Skeletal muscle cell (primary cell): ENCODE data around the gene FXN.
"Not testable (repeated sequence)": the region's sequence is repeated elsewhere in the genome, so short reads cannot be mapped to it uniquely, and the experiment has no call there.

Experiments used
- DNase-seq: peaks from one replicate; pipeline ENCODE4 v3.0.0-alpha.2; 2010; ENCODE audit warnings: low read depth
- H3K4me3 ChIP-seq: 2 replicates; pipeline ENCODE4 v1.5.1; 2011; ENCODE audit warnings: low read depth, mild to moderate bottlenecking, control low read depth, low read length, moderate library complexity

FXN gene

GRCh38 chr9:69035438-69036308 lies at the start of gene FXN:
FXN (plus strand) TSS chr9:69035752; CDS start chr9:69035783, 31 bp downstream.
- H3K4me3 ChIP-seq: peak within 1 kb of the TSS; percentile 73
- peak; percentile 45 for DNase-seq

GRCh38 chr9:68986949-68987348 lies 48.6 kb upstream of the FXN start:
- not testable (repeated sequence) for DNase-seq, H3K4me3 ChIP-seq

GRCh38 chr9:68991457-68991856 lies 44.1 kb upstream of the FXN start:
- DNase-seq: no peak
- H3K4me3 ChIP-seq: no peak overlapping the region

- H3K4me3 ChIP-seq: no peak overlapping the region
- no peak for DNase-seq
Measured at GRCh38 chr9:68995776-68996175, 39.8 kb upstream of the FXN start.

GRCh38 chr9:68996462-68996861 lies 39.1 kb upstream of the FXN start:
- no peak for DNase-seq
- H3K4me3 ChIP-seq: no peak overlapping the region

- DNase-seq: no peak
- H3K4me3 ChIP-seq: no peak overlapping the region
Measured at GRCh38 chr9:68997666-68998065, 37.9 kb upstream of the FXN start.

GRCh38 chr9:68998385-68998784 lies 37.2 kb upstream of the FXN start:
- no peak overlapping the region for H3K4me3 ChIP-seq
- DNase-seq: no peak

- no peak overlapping the region for H3K4me3 ChIP-seq
- DNase-seq: no peak
Measured at GRCh38 chr9:68998812-68999211, 36.7 kb upstream of the FXN start.

GRCh38 chr9:68999393-69000105 lies 36.0 kb upstream of the FXN start:
- DNase-seq: peak; percentile 28
- no peak overlapping the region for H3K4me3 ChIP-seq

GRCh38 chr9:69001921-69002320 lies 33.6 kb upstream of the FXN start:
- H3K4me3 ChIP-seq: no peak overlapping the region
- DNase-seq: no peak

- no peak overlapping the region for H3K4me3 ChIP-seq
- DNase-seq: no peak
Measured at GRCh38 chr9:69003051-69003450, 32.5 kb upstream of the FXN start.

- DNase-seq: no peak
- no peak overlapping the region for H3K4me3 ChIP-seq
Measured at GRCh38 chr9:69004836-69005235, 30.7 kb upstream of the FXN start.

GRCh38 chr9:69009708-69010107 lies 25.8 kb upstream of the FXN start:
- DNase-seq: no peak
- no peak overlapping the region for H3K4me3 ChIP-seq

- no peak overlapping the region for H3K4me3 ChIP-seq
- no peak for DNase-seq
Measured at GRCh38 chr9:69012696-69013381, 22.7 kb upstream of the FXN start.

GRCh38 chr9:69013382-69013727 lies 22.2 kb upstream of the FXN start:
- H3K4me3 ChIP-seq: no peak overlapping the region
- no peak for DNase-seq

GRCh38 chr9:69014013-69014412 lies 21.5 kb upstream of the FXN start, which contains the start of gene PRKACG:
PRKACG (minus strand) TSS chr9:69014113; CDS start chr9:69014092, 21 bp downstream.
- no peak for DNase-seq
- no peak within 1 kb of the TSS for H3K4me3 ChIP-seq

- H3K4me3 ChIP-seq: no peak overlapping the region
- DNase-seq: no peak
Measured at GRCh38 chr9:69016191-69017096, 19.1 kb upstream of the FXN start.

- DNase-seq: no peak
- no peak overlapping the region for H3K4me3 ChIP-seq
Measured at GRCh38 chr9:69018737-69019136, 16.8 kb upstream of the FXN start.

GRCh38 chr9:69019808-69020207 lies 15.7 kb upstream of the FXN start:
- H3K4me3 ChIP-seq: no peak overlapping the region
- DNase-seq: no peak
